Amygdala (tissue), 56 donors: ENCODE measurements around the gene NXPH1.

Experiments
- DNase-seq, 56 donors: peaks; one replicate each; lab custom pipeline; 2025; lab: John Stamatoyannopoulos, UW

NXPH1 gene

GRCh38 chr7:8491544-8492489 is 58.4 kb downstream of the NXPH1 start:
- no peak for DNase-seq

GRCh38 chr7:8499128-8499527 is 65.7 kb downstream of the NXPH1 start:
- no peak for DNase-seq

GRCh38 chr7:8500286-8500685 is 66.9 kb downstream of the NXPH1 start:
- DNase-seq, result peak in 2 of 56 donors; percentile 9 to 15

GRCh38 chr7:8507566-8507965 is 74.2 kb downstream of the NXPH1 start:
- DNase-seq, result no peak

GRCh38 chr7:8509621-8510020 is 76.2 kb downstream of the NXPH1 start:
- DNase-seq, result no peak

GRCh38 chr7:8511855-8512254 is 78.4 kb downstream of the NXPH1 start:
- DNase-seq, result no peak

GRCh38 chr7:8514781-8515519 is 81.5 kb downstream of the NXPH1 start:
- no peak for DNase-seq

- DNase-seq, result no peak
Measured at GRCh38 chr7:8515640-8516185, 82.3 kb downstream of the NXPH1 start.

GRCh38 chr7:8516976-8517375 is 83.6 kb downstream of the NXPH1 start:
- DNase-seq, result no peak

GRCh38 chr7:8528311-8528710 is 94.9 kb downstream of the NXPH1 start:
- DNase-seq, result no peak

- no peak for DNase-seq
Measured at GRCh38 chr7:8531991-8532515, 98.6 kb downstream of the NXPH1 start.

- DNase-seq, result no peak
Measured at GRCh38 chr7:8536431-8536830, 103.0 kb downstream of the NXPH1 start.

GRCh38 chr7:8549046-8549445 is 115.6 kb downstream of the NXPH1 start:
- no peak for DNase-seq

- no peak for DNase-seq
Measured at GRCh38 chr7:8560501-8560900, 127.1 kb downstream of the NXPH1 start.

GRCh38 chr7:8561449-8561848 is 128.0 kb downstream of the NXPH1 start:
- DNase-seq, result no peak

GRCh38 chr7:8564281-8564680 is 130.9 kb downstream of the NXPH1 start:
- no peak for DNase-seq

- DNase-seq, result no peak
Measured at GRCh38 chr7:8566016-8566415, 132.6 kb downstream of the NXPH1 start.

GRCh38 chr7:8567626-8568025 is 134.2 kb downstream of the NXPH1 start:
- no peak for DNase-seq

- no peak for DNase-seq
Measured at GRCh38 chr7:8579661-8580194, 146.3 kb downstream of the NXPH1 start.

- no peak for DNase-seq
Measured at GRCh38 chr7:8581842-8582241, 148.4 kb downstream of the NXPH1 start.

- no peak for DNase-seq
Measured at GRCh38 chr7:8582728-8583127, 149.3 kb downstream of the NXPH1 start.
